ENCODE data around the gene RAD21L1.

Gene RAD21L1

GRCh38 chr20:1296922-1297321 is 71.1 kb downstream of the RAD21L1 start:
- DNase-seq = no peak

GRCh38 chr20:1297486-1297885 is 71.6 kb downstream of the RAD21L1 start:
- no peak for DNase-seq

- DNase-seq = no peak
Measured at GRCh38 chr20:1298166-1298565, 72.3 kb downstream of the RAD21L1 start.

GRCh38 chr20:1298888-1299511 is 73.2 kb downstream of the RAD21L1 start:
- no peak for DNase-seq

GRCh38 chr20:1299522-1299921 is 73.7 kb downstream of the RAD21L1 start:
- peak; percentile 34 for DNase-seq

GRCh38 chr20:1300083-1300840 is 74.4 kb downstream of the RAD21L1 start:
- no peak for DNase-seq

- peak; percentile 31 for DNase-seq
Measured at GRCh38 chr20:1301031-1301529, 75.2 kb downstream of the RAD21L1 start.

GRCh38 chr20:1302685-1303541 is 77.1 kb downstream of the RAD21L1 start:
- no peak for DNase-seq

- DNase-seq = no peak
Measured at GRCh38 chr20:1304710-1305515, 79.1 kb downstream of the RAD21L1 start.

Data from activated naive CD4-positive, alpha-beta T cell treated with Interleukin-2 at 50 U/mL for 16 hours (primary cell).